Activated T-helper 1 cell treated with anti-CD3 and anti-CD28 coated beads, Interleukin-12 subunit alpha, Interleukin-12 subunit beta, Interleukin-2, Interleukin-4 antibody, amounts not matched to agents 30 ng/mL and 10 ng/mL and 1 ng/mL, durations not matched to agents 14 hours and 24 hours and 36 hours (primary cell): ENCODE results near the gene VOPP1. TPM values are rescaled to one million over a fixed set of nuclear protein-coding genes. Genes with fewer than 3 reads are reported as not detected.

ENCODE experiments used
- DNase-seq: peaks from one replicate; pipeline ENCODE4 v3.0.0; 2021; ENCODE audit warnings: low spot score
- H3K27ac Mint-ChIP-seq: one replicate; pipeline ENCODE4 v1.8.0; 2021; ENCODE audit warnings: mild to moderate bottlenecking, mixed read lengths
- H3K27me3 Mint-ChIP-seq: one replicate; pipeline ENCODE4 v1.8.0; 2022; ENCODE audit warnings: mild to moderate bottlenecking, moderate library complexity, mixed read lengths; ENCODE audit not compliant: insufficient read depth
- H3K36me3 Mint-ChIP-seq: one replicate; pipeline ENCODE4 v1.8.0; 2021; ENCODE audit warnings: low read depth, mixed read lengths
- H3K4me1 Mint-ChIP-seq: one replicate; pipeline ENCODE4 v1.8.0; 2021; ENCODE audit warnings: low read depth, mixed read lengths
- H3K4me3 Mint-ChIP-seq: one replicate; pipeline ENCODE4 v1.8.0; 2021; ENCODE audit warnings: mild to moderate bottlenecking, moderate library complexity, mixed read lengths
- H3K9me3 Mint-ChIP-seq: one replicate; pipeline ENCODE4 v1.8.0; 2021; ENCODE audit warnings: mixed read lengths
- intact Hi-C: fragments of 100-400 bp; cut with micrococcal nuclease; formaldehyde crosslinking; loops from one replicate; pipeline ENCODE4 v1.15.1; 2024
- total RNA-seq: library from RNA; stranded (reverse); gene quantifications from 2 replicates; pipeline ENCODE4 v1.2.3, GENCODE V29; 2022

The VOPP1 gene
- total RNA-seq, 1 donor from 2014 or later: 96.3 TPM

DNA sequence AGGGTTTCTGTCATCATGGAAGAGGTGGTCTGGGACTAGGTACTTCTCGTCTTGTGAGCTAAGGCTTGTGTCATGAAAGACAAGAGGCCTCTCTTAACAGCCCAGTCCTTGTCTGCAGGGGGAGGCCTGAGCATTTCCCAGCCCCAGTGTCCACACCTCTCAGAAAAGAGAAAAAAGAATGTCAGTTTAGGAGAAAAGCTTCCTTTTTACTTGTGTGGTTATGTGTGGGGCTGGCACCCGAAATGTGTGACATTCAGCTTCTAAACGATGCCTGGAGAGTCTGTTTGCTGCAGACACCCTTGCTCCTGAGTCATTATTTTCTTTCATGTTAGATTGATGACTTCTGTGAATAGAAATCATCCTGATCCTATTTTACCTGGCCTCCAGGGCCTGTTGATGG is 139.8 kb downstream of the VOPP1 start:
- H3K27me3 Mint-ChIP-seq: no peaks in the 10 kb centered on the region
- no peak overlapping the region for H3K4me3 Mint-ChIP-seq
- H3K9me3 Mint-ChIP-seq: no peaks in the 10 kb centered on the region
- peaks cover 32% of the 10 kb centered on the region for H3K4me1 Mint-ChIP-seq
- DNase-seq: no peak
- intact Hi-C loops: loop anchor here (5.0 to 10.0 kb wide), 3 partner anchors 50 to 532 kb away; partner anchors contain the start of gene NIPSNAP2
- peak overlapping the region; percentile 27 for H3K27ac Mint-ChIP-seq
- no peaks in the 10 kb centered on the region for H3K36me3 Mint-ChIP-seq

DNA sequence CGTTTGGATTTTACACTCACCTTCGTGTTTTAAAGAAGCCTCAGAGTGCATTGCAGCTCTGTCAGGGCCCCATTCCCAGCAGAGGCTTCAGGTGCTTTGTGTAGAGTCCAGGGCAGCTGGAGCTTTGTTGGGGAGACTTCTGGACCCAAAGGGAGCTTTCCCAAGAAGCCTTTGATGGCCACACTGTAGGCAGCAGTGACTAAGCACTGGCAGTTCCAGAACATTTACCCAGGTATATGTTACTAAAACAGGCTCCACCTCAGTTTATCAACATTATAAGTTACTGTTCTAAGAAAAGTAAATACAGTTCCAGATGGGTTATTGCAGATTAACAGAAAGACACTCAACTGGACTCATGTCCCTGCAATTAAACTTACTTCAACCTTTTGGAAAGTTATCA is 140.4 kb downstream of the VOPP1 start:
- H3K4me3 Mint-ChIP-seq: no peak overlapping the region
- H3K9me3 Mint-ChIP-seq: no peaks in the 10 kb centered on the region
- peaks cover 32% of the 10 kb centered on the region for H3K4me1 Mint-ChIP-seq
- no peak for DNase-seq
- no peak overlapping the region for H3K27ac Mint-ChIP-seq
- intact Hi-C loops: loop anchor here (5.0 to 10.0 kb wide), 3 partner anchors 50 to 533 kb away; partner anchors contain the start of gene NIPSNAP2
- H3K27me3 Mint-ChIP-seq: no peaks in the 10 kb centered on the region
- no peaks in the 10 kb centered on the region for H3K36me3 Mint-ChIP-seq

DNA sequence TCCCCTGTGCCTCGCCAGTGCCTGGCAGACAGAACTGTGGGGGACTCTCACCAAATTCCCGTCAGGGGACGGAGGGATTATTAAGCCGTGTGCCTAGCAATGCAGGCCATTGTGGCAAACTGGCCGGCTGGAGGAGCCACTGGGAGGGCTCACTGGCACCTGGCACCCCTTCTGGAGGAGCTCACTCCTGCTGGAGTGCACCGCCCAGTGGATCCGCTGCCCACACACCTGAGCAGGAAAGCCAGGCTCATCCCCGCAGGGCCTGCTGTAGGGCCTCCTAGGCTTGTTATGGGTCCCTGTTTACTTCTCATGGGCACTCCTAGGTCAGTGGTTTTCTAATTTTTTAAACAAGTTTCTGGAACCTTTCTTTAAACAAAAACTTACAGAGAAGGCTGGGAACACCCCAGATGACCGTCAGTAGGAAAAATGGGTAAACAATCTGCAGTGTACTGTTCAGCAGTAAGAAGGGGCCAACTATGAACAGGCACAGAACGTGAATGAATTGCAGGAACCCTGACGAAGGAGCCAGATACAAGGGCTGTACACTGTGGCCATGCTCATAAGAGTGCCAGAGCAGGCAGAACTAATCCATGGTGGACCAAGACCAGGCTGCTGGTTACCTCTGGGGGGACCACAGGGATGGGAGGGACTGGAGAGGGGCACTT is 142.3 kb downstream of the VOPP1 start:
- DNase-seq: no peak
- Mint-ChIP-seq H3K36me3 (peaks cover 5% of the 10 kb centered on the region), H3K4me3 (no peak overlapping the region), H3K9me3 (no peaks in the 10 kb centered on the region), H3K27ac (no peak overlapping the region), H3K27me3 (no peaks in the 10 kb centered on the region), H3K4me1 (peaks cover 33% of the 10 kb centered on the region)
- intact Hi-C loops: loop anchor here (5.0 to 10.0 kb wide), 3 partner anchors 52 to 535 kb away; partner anchors contain the start of gene NIPSNAP2

DNA sequence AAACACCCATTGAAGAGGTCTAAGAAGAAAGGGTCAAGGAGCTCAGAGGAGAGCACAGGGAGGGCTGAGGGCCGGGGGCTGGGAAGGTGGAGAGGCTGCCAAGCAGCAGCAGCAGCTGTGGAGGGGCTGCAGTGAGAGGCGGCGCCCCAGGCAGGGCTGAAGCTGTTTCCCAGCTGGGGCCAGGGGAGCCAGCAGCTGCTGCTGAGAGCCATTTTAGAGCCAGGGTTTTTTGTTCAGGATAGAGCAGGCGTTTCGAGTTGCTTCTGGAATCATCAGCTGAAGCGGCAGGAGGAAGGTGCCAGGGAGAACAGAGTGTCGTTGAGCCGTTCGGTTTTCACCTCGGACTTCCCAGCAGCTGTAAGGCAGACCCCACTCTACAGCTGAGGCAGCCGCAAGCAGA is 144.5 kb downstream of the VOPP1 start:
- Mint-ChIP-seq H3K9me3 (no peaks in the 10 kb centered on the region), H3K27ac (peak overlapping the region; percentile 9), H3K27me3 (no peaks in the 10 kb centered on the region), H3K36me3 (peaks cover 5% of the 10 kb centered on the region), H3K4me1 (peaks cover 18% of the 10 kb centered on the region), H3K4me3 (no peak overlapping the region)
- intact Hi-C loops: no loop called here
- no peak for DNase-seq

DNA sequence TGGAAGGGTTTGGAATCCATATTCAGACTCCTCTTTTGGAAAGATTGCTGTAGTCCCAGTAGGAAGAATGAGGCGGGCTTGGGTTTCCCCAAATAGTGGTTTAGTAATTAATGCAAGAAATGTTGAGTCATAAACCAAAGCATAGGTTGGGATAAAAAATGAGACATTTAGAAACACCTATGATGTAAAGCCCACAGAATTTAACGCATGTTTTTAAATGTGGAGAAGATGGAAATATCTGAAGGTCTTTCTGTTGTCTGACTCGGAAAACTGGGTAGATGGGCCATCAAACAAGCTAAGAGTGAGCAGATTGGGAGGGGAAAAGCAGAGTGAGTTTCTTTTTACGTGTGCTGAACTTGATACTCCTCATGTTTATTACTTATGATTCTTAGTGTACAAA is 145.0 kb downstream of the VOPP1 start:
- intact Hi-C loops: no loop called here
- peaks cover 14% of the 10 kb centered on the region for H3K4me1 Mint-ChIP-seq
- no peak overlapping the region for H3K4me3 Mint-ChIP-seq
- H3K27ac Mint-ChIP-seq: peak overlapping the region; percentile 9
- no peaks in the 10 kb centered on the region for H3K27me3 Mint-ChIP-seq
- DNase-seq: no peak
- H3K9me3 Mint-ChIP-seq: no peaks in the 10 kb centered on the region
- H3K36me3 Mint-ChIP-seq: peaks cover 5% of the 10 kb centered on the region

DNA sequence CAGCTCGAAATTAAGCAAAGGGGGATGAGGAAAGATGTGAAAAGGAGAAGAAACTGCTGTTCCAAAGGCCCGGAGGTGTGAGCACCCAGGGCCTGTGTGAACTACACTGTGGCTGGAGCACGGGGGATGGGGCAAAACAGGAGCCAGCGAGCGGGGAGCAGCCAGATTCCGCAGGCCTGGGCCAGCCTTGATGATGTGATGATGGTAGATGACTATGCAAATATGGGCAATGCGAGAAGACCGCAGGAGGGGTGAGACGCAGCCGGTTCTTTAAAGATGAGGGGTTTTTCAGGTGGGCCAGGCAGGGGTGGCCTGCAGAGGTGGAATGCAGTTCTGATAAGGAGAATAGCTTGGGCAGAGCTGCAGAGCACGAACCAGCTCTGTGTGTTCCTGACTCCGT is 145.6 kb downstream of the VOPP1 start:
- H3K4me1 Mint-ChIP-seq: peaks cover 11% of the 10 kb centered on the region
- H3K27me3 Mint-ChIP-seq: no peaks in the 10 kb centered on the region
- H3K9me3 Mint-ChIP-seq: no peaks in the 10 kb centered on the region
- no peak for DNase-seq
- intact Hi-C loops: no loop called here
- H3K27ac Mint-ChIP-seq: peak overlapping the region; percentile 12
- no peak overlapping the region for H3K4me3 Mint-ChIP-seq
- H3K36me3 Mint-ChIP-seq: peaks cover 5% of the 10 kb centered on the region

DNA sequence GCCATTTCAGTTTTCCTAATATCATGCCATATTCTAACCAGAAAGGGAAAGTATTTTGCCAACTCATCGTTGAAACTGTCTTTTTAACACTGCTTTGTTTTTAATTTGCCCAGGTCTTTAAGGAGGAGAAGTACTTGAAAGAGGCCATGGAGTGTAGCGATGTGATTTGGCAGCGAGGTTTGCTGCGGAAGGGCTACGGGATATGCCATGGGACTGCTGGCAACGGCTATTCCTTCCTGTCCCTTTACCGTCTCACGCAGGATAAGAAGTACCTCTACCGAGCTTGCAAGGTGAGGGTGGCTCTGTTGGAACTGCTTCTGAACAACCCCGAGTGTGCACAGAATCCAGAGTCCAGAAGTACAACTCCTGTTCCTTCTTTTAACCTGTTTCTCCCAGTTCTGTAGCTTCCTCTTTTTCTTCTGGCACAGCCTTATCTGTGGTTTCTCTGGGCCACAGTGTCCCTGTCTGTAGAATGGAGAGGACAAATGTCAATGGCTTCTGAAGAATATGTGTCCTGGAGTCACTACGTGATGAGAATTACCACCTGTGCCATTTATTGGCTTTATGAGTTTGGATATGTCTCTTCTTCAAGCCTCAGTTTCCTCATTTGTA is 147.1 kb downstream of the VOPP1 start:
- Mint-ChIP-seq H3K4me3 (no peak overlapping the region), H3K27me3 (no peaks in the 10 kb centered on the region), H3K27ac (no peak overlapping the region), H3K36me3 (peaks cover 5% of the 10 kb centered on the region), H3K9me3 (no peaks in the 10 kb centered on the region), H3K4me1 (peaks cover 11% of the 10 kb centered on the region)
- no peak for DNase-seq
- intact Hi-C loops: no loop called here

DNA sequence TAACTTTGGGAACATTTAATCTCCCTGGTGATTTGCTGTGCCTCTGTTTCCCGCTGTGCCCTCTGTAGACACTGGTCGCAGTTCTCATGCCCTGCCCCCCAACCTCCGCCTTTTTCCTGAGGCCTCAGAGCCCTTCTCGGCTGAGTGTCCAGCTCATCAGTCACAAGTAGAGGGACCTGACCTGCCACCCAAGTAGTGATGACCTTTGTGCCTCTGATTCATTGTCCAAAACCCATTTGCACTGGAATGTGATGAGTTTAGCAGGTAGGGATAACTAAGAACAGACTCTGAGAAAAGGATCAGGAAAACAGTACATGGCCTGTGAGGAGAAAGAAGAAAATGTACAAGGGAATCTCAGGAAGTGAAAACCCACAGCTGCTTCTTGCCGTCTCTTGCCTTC is 148.4 kb downstream of the VOPP1 start:
- intact Hi-C loops: no loop called here
- Mint-ChIP-seq H3K27ac (no peak overlapping the region), H3K36me3 (peaks cover 5% of the 10 kb centered on the region), H3K4me1 (peaks cover 11% of the 10 kb centered on the region), H3K4me3 (no peak overlapping the region), H3K9me3 (no peaks in the 10 kb centered on the region), H3K27me3 (no peaks in the 10 kb centered on the region)
- no peak for DNase-seq

DNA sequence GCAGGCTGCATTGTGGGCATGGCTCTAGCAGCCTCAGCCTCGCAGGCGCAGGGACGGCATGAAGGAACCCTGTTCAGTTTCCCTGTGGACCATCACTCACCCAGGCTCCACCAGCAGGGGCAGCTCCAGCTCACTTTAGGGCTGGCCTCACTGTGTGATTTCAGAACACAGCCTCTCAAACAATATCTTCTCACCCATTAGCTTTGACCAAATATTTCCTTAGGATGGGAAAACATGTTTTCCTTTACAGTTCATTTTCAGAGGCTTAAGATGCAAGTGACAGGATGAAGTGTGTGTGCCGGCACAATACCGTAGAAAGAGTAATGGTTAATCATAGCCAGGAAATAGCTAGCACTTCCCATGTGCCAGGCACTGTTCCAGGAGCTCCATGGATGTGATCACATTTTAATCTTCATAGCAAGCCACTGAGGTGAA is 149.0 kb downstream of the VOPP1 start:
- Mint-ChIP-seq H3K36me3 (peaks cover 5% of the 10 kb centered on the region), H3K27ac (no peak overlapping the region), H3K9me3 (no peaks in the 10 kb centered on the region), H3K4me3 (no peak overlapping the region), H3K4me1 (peaks cover 11% of the 10 kb centered on the region), H3K27me3 (no peaks in the 10 kb centered on the region)
- intact Hi-C loops: no loop called here
- DNase-seq: no peak

Other genes with a start within 250 kb of the VOPP1 start
- 11.0 TPM in 2 replicates for gene LANCL2, start 207.2 kb downstream of the VOPP1 start, total RNA-seq